T-helper 1 cell (primary cell): ENCODE results near the gene TTC28.
"Not testable (repeated sequence)": the region's sequence is repeated elsewhere in the genome, so short reads cannot be mapped to it uniquely, and the experiment has no call there.

Source experiments
- DNase-seq, 5 donors: peaks; one replicate each; pipeline ENCODE4 v3.0.0-alpha.2; 2012 to 2020

TTC28 gene

GRCh38 chr22:28172892-28173670, 506.6 kb downstream of the TTC28 start:
- DNase-seq: no peak

DNA sequence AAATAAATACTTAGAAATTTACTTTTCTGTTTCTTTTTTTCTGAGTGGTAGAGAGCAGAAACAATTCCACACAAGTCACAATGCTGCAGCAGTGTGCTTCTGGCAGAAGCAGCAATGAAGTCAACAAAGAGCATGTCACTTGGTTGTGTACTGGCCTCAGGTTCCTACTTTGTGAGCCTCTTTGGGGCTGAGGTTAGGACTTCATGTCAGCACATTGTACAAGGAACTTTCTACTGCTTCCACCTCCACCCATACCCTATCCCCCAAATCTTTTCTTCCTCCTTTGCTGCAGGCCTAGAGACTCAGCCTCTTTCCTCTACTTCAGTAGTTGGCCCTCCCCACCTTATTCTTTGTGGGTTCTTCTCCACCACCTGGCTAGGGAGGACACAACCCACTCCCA, 507.9 kb downstream of the TTC28 start:
- DNase-seq: no peak

- no peak for DNase-seq
Observed at GRCh38 chr22:28171115-28171514, 508.5 kb downstream of the TTC28 start.

- DNase-seq: not testable (repeated sequence)
Observed at GRCh38 chr22:28169314-28169713, 510.3 kb downstream of the TTC28 start.

DNA sequence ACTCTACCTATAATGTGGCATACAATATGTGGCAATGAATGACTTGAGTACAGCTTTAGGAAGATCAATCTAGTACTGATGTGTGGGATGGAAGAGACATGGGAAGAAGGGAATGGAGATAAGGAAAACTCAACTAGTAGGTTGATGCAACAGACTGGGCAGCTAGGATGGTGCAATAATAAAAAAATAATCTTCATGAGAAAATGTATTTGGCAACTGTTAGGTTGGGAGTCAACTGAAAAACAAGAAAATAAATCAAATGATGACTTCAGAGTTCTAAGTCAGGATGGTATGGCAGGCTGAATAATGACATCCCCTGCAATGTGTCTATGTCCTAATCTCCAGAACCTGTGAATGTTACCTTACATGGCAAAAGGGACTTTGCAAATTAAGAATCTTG, 523.8 kb downstream of the TTC28 start:
- DNase-seq: no peak

- DNase-seq: no peak
Observed at GRCh38 chr22:28154861-28155260, 524.8 kb downstream of the TTC28 start.

DNA sequence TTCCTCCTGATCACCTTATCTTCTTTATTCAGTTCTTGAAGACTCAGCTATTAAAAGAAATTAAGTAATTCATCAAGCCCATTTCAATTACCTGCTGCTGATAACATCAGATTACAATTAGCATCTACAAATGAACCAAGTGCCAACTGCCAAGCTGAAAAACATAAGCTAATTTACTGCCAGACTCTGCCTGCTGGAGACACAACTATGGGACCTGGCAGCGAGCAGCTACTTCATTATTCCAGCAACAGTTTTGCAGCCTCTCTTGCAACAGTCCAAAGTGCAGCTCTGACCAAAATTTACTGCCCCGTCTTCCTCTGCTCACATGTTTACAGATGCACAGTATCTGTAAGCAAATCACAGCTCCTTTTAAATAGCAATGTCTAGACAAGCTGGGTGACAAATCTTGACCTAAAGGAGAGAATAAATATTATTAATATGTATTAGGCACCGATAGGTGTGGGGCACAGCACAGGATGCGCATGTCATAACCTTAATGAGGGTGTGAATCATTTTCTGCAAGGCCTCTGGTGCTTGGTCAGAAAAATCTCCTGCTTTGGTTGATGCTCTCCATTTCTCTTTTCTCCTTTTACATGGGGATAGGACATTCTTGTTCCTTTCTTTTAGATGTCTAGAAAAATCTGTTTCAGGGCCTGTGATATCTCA, 528.4 kb downstream of the TTC28 start:
- no peak for DNase-seq

- DNase-seq: no peak
Observed at GRCh38 chr22:28148816-28149465, 530.7 kb downstream of the TTC28 start.

GRCh38 chr22:28147401-28147800, 532.2 kb downstream of the TTC28 start:
- no peak for DNase-seq

DNA sequence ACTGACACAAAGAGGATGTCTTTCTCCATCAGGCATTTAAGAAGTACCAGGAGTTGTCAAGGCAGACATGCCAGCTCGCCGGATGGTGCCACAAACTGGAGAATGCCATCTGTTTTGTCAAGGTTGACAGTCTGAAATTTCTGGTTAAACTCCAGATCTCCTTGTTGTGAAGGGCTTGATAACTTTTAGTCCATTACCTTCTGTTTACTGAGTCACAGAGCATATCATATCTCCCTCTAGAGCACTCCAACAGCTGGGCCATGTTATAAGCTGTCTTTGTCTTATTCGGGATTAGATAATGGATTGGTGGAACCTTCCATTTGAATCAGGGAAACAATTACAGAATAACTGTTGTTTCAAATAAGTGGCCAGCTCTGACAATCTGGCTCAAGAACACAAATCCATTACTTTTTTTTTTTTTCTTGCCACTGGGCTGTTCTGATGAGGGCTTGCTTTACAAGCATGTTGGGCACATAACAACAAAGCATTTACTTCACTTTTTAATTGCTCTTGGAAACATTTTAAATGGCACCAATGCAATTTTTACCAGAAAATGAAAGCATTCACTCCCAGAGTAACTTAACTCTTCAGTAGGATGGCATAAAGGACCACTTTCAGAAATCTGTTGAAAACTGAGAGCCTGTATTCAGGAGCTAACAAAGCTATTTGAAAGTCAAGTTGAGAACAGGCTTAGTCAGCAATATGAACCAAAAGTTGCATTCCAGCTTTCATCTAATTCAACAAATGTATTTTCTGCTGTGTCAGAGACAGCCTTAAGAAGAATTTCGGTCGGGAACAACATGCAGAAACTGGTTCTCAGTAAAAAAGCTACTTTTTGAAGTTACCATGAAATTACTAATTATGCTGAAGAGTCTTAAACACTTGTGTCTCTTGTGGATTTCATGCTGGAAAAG, 533.0 kb downstream of the TTC28 start:
- DNase-seq: no peak

- DNase-seq: no peak
Observed at GRCh38 chr22:28143961-28144745, 535.5 kb downstream of the TTC28 start.

GRCh38 chr22:28143241-28143865, 536.3 kb downstream of the TTC28 start:
- no peak for DNase-seq

GRCh38 chr22:28142361-28142961, 537.2 kb downstream of the TTC28 start:
- DNase-seq: no peak

DNA sequence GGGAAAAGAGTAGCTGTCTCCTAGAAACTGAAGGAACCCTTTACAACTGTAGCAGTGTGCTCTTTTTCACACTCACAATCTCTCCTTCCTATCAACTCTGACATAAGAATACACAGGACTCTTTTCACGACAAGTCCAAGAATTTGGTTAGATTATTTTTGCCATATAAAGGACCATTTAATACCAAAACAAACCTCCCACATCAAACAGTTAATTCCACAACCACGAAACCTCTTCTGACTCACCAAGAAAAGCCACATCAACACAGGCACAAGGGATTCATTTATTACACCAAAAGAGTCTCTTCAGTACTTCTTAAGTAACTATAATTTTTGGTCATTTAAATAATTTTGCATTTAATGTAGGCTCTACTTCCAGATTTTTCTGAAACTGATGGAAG, 538.0 kb downstream of the TTC28 start:
- DNase-seq: no peak

DNA sequence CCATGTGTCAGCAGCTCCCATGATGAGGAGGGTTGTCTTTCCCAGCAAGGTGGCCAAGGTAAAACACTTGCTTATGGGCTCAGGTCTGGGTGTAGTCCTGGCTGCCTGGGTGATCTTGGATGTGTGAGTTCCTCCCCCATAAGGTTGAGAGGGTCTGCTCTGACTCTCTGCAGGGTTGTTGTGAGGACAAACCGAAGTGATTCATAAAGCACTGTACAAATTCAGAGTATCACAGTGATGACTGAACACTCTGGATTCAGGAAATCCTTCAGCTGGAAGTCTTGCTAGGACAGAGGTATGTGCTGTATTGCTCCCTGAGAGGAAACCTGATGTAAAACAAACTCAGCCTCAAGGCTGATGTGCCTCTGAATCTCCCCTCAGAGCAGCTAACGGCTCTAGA, 539.7 kb downstream of the TTC28 start:
- DNase-seq: no peak

DNA sequence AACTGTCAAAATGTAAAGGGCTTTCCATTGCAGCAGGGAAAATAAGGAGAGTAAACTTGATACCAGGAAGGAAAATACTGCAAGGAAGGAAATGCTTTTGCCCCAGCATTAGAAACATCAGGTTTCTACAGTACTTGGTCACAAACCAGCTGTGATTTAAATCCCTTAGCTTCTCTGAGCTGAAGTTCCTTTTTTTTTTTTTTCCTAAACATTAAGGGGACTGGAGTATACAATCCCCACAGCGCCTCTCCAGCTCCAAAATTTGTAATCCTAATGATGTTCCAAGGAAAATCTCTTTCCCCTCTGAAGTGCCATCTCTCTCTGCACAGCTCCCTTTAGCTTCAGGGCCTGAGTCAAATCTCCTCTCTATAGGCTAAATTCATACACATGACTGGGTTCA, 540.1 kb downstream of the TTC28 start:
- DNase-seq: no peak

- DNase-seq: no peak
Observed at GRCh38 chr22:28137036-28137435, 542.6 kb downstream of the TTC28 start.

- DNase-seq: no peak
Observed at GRCh38 chr22:28132466-28132865, 547.2 kb downstream of the TTC28 start.

DNA sequence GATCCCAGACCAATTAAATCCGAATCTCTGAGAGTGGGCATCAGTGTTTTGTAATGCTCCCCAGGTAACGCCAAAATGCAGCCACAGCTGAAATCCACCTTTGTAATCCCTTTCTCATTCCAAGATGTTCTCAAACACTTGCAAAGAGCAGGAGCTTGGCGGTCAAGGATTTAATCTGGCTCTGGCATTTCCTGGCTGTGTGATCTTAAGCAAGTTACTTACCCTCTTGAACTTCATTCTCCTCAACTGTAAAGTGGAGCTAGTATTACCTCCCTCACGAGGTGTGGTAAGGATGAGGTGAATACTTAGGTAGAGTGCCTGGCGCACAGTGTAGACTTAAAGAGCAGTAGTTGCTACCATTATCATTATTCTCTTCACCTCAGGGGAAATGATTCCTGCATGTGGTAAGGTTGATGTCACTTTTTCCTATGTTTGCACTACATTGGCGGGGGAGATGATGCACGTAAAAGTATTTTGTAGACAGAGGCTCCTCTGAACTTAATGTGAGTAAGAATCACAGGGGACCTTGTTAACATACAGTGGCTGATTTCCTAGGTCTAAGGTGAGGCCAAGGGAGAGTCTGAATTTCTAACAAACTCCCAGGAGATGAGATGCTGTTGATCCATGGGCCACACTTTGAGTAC, 550.2 kb downstream of the TTC28 start:
- DNase-seq: no peak

DNA sequence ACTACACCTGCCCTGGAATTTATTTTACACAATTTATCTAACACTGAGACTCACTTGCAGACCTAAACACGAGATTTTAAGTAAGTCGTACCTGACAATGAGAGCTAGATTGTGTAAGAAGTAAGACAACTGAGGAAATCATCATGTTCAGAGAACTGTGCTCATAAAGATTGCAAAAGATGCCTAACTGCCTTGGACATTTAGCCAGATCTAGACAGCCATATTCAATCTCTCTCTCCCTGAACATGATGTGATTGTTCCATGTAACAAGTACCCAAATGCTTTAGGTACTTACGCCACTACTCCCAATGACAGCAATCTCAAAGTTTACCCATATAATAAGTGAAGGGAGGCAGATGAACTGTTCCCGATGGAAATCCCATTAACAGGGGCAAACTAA, 550.8 kb downstream of the TTC28 start:
- DNase-seq: no peak

DNA sequence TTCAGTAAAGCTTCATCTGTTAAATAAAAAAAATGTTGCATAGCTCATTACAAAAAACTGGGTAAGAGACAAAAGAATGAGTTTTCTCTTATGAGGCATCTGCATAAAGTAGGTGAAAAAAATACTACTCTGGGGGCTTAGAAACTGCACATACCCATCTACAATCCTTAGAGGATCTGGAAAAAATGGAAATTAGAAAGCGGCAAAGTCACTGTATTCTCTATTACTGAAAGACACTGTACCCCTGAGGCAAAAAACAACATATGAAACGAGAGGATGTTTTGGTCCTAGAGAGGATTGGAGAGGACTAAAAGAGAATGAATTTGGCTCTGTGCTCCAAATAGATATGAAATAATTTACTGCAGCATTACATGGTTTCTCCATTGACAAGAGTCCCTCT, 553.8 kb downstream of the TTC28 start:
- DNase-seq: no peak
